OCI-LY3 (cell line): ENCODE results near the gene OGA.

Source experiments
- H2AFZ ChIP-seq: fragments of 200-600, 300-600 bp; shearing (Covaris generic); 2 replicates; pipeline ENCODE4 v1.6.0; 2014; ENCODE audit warnings: antibody characterized with exemption, low read depth, low read length
- H3K27ac ChIP-seq: fragments of 200-600, 300-600 bp; sonication (generic); 2 replicates; pipeline ENCODE4 v1.5.1; 2014; ENCODE audit warnings: mild to moderate bottlenecking, low read length, moderate library complexity, mixed read lengths
- H3K27me3 ChIP-seq: fragments of 200-600, 300-600 bp; sonication (generic); 2 replicates; pipeline ENCODE4 v1.6.1; 2014; ENCODE audit warnings: low read depth, low read length, mixed read lengths
- H3K36me3 ChIP-seq: fragments of 200-600, 300-600 bp; sonication (generic); replicated peaks from 2 replicates; pipeline ENCODE3; 2014; ENCODE audit warnings: low read depth, low read length, mixed read lengths
- H3K4me1 ChIP-seq: fragments of 300-600, 200-600 bp; sonication (generic); 2 replicates; pipeline ENCODE4 v1.6.1; 2014; ENCODE audit warnings: low read length, mixed read lengths
- H3K4me2 ChIP-seq: fragments of 200-600, 300-600 bp; sonication (generic); 2 replicates; pipeline ENCODE4 v1.6.1; 2014; ENCODE audit warnings: low read length, mixed read lengths
- H3K4me3 ChIP-seq: fragments of 300-600, 200-600 bp; sonication (generic); 2 replicates; pipeline ENCODE4 v1.5.1; 2014; ENCODE audit warnings: antibody characterized with exemption, mild to moderate bottlenecking, low read length, moderate library complexity
- H3K79me2 ChIP-seq: fragments of 300-600, 200-600 bp; shearing (Covaris generic); 2 replicates; pipeline ENCODE4 v1.6.1; 2014; ENCODE audit warnings: mild to moderate bottlenecking, low read length, mixed read lengths
- H3K9ac ChIP-seq: fragments of 300-600, 200-600 bp; shearing (Covaris generic); 2 replicates; pipeline ENCODE4 v1.6.0; 2014; ENCODE audit warnings: mild to moderate bottlenecking, low read length, moderate library complexity
- H3K9me3 ChIP-seq: fragments of 200-600, 300-600 bp; shearing (Covaris generic); 2 replicates; pipeline ENCODE4 v1.6.1; 2014; ENCODE audit warnings: low read length, mixed read lengths; ENCODE audit not compliant: insufficient read depth
- H4K20me1 ChIP-seq: fragments of 200-600, 300-600 bp; sonication (generic); 2 replicates; pipeline ENCODE4 v1.6.1; 2016; ENCODE audit warnings: low read length, mixed read lengths; ENCODE audit not compliant: insufficient read depth
- EZH2phosphoT487 ChIP-seq: fragments of 200-600 bp; shearing (Covaris generic); IDR thresholded peaks from 2 replicates; pipeline ENCODE4 v1.6.1; 2018; ENCODE audit warnings: antibody characterized with exemption, mixed run types, low read depth
- TF ChIP-seq, protein P1 (sequence below): fragments of 200-600, 300-600 bp; sonication (generic); IDR thresholded peaks from 2 replicates; pipeline ENCODE4 v1.5.1; 2014; ENCODE audit warnings: antibody characterized with exemption, low read length, low read depth

OGA gene

DNA sequence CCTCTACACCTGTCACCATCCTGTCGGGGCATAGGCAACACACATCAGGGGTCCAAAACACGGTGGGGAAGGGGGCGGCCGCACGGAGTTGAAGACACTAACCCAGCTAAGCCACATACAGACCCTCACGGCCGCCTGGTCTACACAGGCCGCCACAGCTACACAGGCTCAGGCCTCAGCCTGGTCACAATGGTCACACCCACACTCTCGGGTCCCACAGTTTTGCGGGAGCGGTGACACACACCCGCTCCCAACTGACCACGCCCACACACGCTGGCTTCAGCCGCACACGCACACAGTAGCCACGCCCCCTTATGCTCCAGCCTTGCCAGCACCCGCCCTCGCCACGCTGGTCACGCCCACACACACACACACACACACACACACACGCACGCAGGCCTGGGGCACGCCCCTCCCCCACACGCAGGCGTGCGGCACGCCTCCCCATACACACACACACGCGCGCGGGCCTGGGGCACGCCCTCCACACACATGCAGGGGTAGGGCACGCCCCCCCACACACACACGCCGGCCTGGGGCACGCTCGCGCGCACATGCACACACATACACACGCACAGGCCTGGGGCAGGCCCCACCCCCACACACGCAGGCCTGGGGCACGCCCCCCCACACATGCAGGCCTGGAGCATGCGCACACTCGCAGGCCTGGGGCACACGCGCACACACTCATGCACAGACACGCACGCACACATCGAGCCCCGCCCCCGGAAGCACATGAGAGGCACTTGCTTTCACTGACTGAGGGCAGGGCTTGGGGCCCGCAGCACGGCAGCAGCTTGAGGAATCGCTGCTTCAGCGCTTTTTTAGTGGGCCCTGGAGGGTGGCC lies 12.3 kb upstream of the OGA start:
- Histone ChIP-seq H2AFZ (peak overlapping the region; percentile 76; the same call in 1 of the 2 replicates), H4K20me1 (peaks cover 5% of the 10 kb centered on the region; the same call in 1 of the 2 replicates), H3K4me3 (peak overlapping the region; percentile 89), H3K4me1 (peaks cover 16% of the 10 kb centered on the region), H3K9ac (peak overlapping the region; percentile 71), H3K36me3 (no peaks in the 10 kb centered on the region), H3K79me2 (no peaks in the 10 kb centered on the region), H3K27ac (peak overlapping the region; percentile 52), H3K27me3 (no peaks in the 10 kb centered on the region), H3K4me2 (peak overlapping the region; percentile 96), H3K9me3 (no peaks in the 10 kb centered on the region)
- no peak for TF ChIP-seq EZH2phosphoT487
- TF ChIP-seq, protein P1, sequence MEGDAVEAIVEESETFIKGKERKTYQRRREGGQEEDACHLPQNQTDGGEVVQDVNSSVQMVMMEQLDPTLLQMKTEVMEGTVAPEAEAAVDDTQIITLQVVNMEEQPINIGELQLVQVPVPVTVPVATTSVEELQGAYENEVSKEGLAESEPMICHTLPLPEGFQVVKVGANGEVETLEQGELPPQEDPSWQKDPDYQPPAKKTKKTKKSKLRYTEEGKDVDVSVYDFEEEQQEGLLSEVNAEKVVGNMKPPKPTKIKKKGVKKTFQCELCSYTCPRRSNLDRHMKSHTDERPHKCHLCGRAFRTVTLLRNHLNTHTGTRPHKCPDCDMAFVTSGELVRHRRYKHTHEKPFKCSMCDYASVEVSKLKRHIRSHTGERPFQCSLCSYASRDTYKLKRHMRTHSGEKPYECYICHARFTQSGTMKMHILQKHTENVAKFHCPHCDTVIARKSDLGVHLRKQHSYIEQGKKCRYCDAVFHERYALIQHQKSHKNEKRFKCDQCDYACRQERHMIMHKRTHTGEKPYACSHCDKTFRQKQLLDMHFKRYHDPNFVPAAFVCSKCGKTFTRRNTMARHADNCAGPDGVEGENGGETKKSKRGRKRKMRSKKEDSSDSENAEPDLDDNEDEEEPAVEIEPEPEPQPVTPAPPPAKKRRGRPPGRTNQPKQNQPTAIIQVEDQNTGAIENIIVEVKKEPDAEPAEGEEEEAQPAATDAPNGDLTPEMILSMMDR: no peak

- peak overlapping the region; percentile 89 for H3K4me3 ChIP-seq
- H3K9ac ChIP-seq: no peak overlapping the region
- peak overlapping the region; percentile 96 for H3K4me2 ChIP-seq
- no peaks in the 10 kb centered on the region for H3K9me3 ChIP-seq
- H3K27ac ChIP-seq: peak overlapping the region; percentile 52
- TF ChIP-seq, protein P1: no peak
- TF ChIP-seq EZH2phosphoT487: no peak
- H4K20me1 ChIP-seq: peaks cover 5% of the 10 kb centered on the region; the same call in 1 of the 2 replicates
- H3K36me3 ChIP-seq: no peaks in the 10 kb centered on the region
- no peaks in the 10 kb centered on the region for H3K79me2 ChIP-seq
- H3K27me3 ChIP-seq: no peaks in the 10 kb centered on the region
- H2AFZ ChIP-seq: no peak overlapping the region
- peaks cover 16% of the 10 kb centered on the region for H3K4me1 ChIP-seq
Measured at GRCh38 chr10:101829561-101830315, 11.5 kb upstream of the OGA start.

DNA sequence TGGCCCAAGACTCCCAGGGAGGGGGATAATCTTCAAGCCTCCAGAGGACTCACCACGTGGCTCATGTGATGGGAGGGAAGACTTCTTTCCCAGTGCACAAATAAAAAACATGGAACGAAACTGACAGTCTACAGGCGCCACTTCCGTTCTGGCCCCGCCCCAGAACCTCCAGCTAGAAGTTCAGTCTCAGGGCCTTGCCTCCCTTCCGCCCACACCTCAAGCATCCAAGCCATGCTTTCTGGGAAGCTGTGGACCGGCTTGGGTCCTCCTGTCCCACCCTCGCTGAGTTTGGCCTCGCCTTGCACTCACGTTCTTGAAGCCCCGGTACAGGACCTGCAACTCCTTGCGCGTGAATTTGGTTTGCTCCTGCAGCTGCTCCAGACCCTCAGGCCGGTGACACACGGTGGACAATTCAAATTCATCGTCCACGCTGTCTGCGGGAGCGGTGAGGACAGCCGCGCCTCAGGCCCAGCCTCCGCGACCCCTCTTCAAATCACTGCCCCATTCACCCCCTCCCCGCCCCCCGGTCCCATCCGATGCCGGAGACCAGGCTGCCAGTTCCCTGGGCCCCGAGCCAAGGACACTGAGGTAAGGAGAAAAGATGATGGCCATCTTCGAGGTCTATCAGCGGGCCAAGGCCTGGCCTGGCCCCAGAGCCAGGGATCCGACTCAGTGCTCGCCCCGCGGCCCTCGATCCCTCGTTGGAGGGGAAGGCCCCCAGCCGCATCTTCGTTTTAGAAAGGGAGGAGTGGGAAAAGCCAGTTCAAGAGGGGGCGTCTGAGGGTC lies 10.7 kb upstream of the OGA start:
- H3K9ac ChIP-seq: no peak overlapping the region
- no peaks in the 10 kb centered on the region for H3K79me2 ChIP-seq
- no peak overlapping the region for H3K4me3 ChIP-seq
- H3K9me3 ChIP-seq: no peaks in the 10 kb centered on the region
- no peak for TF ChIP-seq EZH2phosphoT487
- TF ChIP-seq, protein P1: no peak
- no peak overlapping the region for H2AFZ ChIP-seq
- H3K4me1 ChIP-seq: peaks cover 16% of the 10 kb centered on the region
- H4K20me1 ChIP-seq: peaks cover 5% of the 10 kb centered on the region; the same call in 1 of the 2 replicates
- no peaks in the 10 kb centered on the region for H3K36me3 ChIP-seq
- no peak overlapping the region for H3K27ac ChIP-seq
- H3K4me2 ChIP-seq: peak overlapping the region; percentile 26; the same call in 1 of the 2 replicates
- no peaks in the 10 kb centered on the region for H3K27me3 ChIP-seq
